HEK293 (cell line): Measurements from ENCODE around the gene GPC2.
"Not testable (repeated sequence)": the region's sequence is repeated elsewhere in the genome, so short reads cannot be mapped to it uniquely, and the experiment has no call there.

ENCODE experiments used
- CTCF ChIA-PET: fragments of 350-600 bp; formaldehyde crosslinking; extraction: SDS; loops from one replicate; lab custom pipeline; 2021; ENCODE audit warnings: antibody characterized with exemption; lab: Yijun Ruan, JAX
- POLR2A ChIA-PET: fragments of 300-600 bp; formaldehyde crosslinking; extraction: SDS; loops from one replicate; lab custom pipeline; 2020; ENCODE audit warnings: antibody characterized with exemption, inconsistent platforms; lab: Yijun Ruan, JAX
- H3K27ac ChIP-seq: fragments of 200-500 bp; sonication (Bioruptor generic); 2 replicates; pipeline ENCODE4 v1.5.1; 2014; ENCODE audit warnings: low read depth, low read length, control low read depth, inconsistent platforms; ENCODE audit errors: extremely low read depth
- H3K36me3 ChIP-seq, 2 experiments: fragments of 200-500 bp in 1 of 2; sonication (Bioruptor generic) in 1 of 2; 1 replicate in 1 of 2; 2 replicates in 1 of 2; pipeline ENCODE4 v1.5.1; 2014 to 2017; ENCODE audit warnings: inconsistent platforms in 2 of 2, low read length in 2 of 2; ENCODE audit not compliant: control insufficient read depth in 2 of 2, insufficient read depth in 1 of 2
- H3K4me1 ChIP-seq: fragments of 200-500 bp; sonication (Bioruptor generic); 2 replicates; pipeline ENCODE4 v1.5.1; 2014; ENCODE audit warnings: mild to moderate bottlenecking, low read length, inconsistent platforms; ENCODE audit not compliant: control insufficient read depth, insufficient read depth
- H3K4me3 ChIP-seq: 2 replicates; pipeline ENCODE4 v1.5.1; 2011; ENCODE audit warnings: low read depth, mild to moderate bottlenecking, control low read depth, low read length, moderate library complexity
- H3K9me3 ChIP-seq: fragments of 200-500 bp; sonication (Bioruptor generic); 2 replicates; pipeline ENCODE4 v1.5.1; 2014; ENCODE audit warnings: low read depth, low read length, inconsistent platforms; ENCODE audit not compliant: control insufficient read depth, insufficient read depth
- HOXA7 ChIP-seq: sonication (generic); formaldehyde crosslinking; IDR thresholded peaks from 2 replicates; pipeline ENCODE4 v1.8.1; 2022; ENCODE audit warnings: missing genetic modification reagents, borderline replicate concordance
- IKZF3 ChIP-seq: fragments of 450-650 bp; IDR thresholded peaks from 2 replicates; pipeline ENCODE4 v1.5.0; 2018; ENCODE audit warnings: missing biosample characterization, mild to moderate bottlenecking, missing genetic modification characterization, moderate library complexity
- INSM2 ChIP-seq: fragments of 450-650 bp; formaldehyde crosslinking; IDR thresholded peaks from 2 replicates; pipeline ENCODE4 v1.5.1; 2016; ENCODE audit warnings: missing biosample characterization, missing genetic modification characterization
- OVOL3 ChIP-seq: fragments of 450-650 bp; formaldehyde crosslinking; IDR thresholded peaks from 2 replicates; pipeline ENCODE4 v1.5.1; 2016; ENCODE audit warnings: missing biosample characterization, missing genetic modification characterization
- PRDM10 ChIP-seq: fragments of 450-650 bp; formaldehyde crosslinking; IDR thresholded peaks from 2 replicates; pipeline ENCODE4 v1.5.1; 2016; ENCODE audit warnings: missing biosample characterization, missing genetic modification characterization
- SP2 ChIP-seq: fragments of 450-650 bp; formaldehyde crosslinking; IDR thresholded peaks from 2 replicates; pipeline ENCODE4 v1.5.1; 2016; ENCODE audit warnings: missing biosample characterization, missing genetic modification characterization
- TCF7L2 ChIP-seq: IDR thresholded peaks from 2 replicates; pipeline ENCODE4 v1.6.1; 2011; ENCODE audit warnings: low read depth, mild to moderate bottlenecking, inconsistent platforms, low read length, moderate library complexity, borderline replicate concordance
- ZBTB48 ChIP-seq: fragments of 450-650 bp; formaldehyde crosslinking; IDR thresholded peaks from 2 replicates; pipeline ENCODE4 v1.5.1; 2016; ENCODE audit warnings: missing biosample characterization, missing genetic modification characterization
- ZBTB7A ChIP-seq: fragments of 450-650 bp; formaldehyde crosslinking; IDR thresholded peaks from 2 replicates; pipeline ENCODE4 v1.5.1; 2016; ENCODE audit warnings: low read depth, missing biosample characterization, missing genetic modification characterization
- ZNF121 ChIP-seq: fragments of 450-650 bp; formaldehyde crosslinking; IDR thresholded peaks from 2 replicates; pipeline ENCODE4 v1.5.1; 2016; ENCODE audit warnings: missing biosample characterization, missing genetic modification characterization
- ZNF146 ChIP-seq: fragments of 450-650 bp; formaldehyde crosslinking; IDR thresholded peaks from 2 replicates; pipeline ENCODE4 v1.5.1; 2016; ENCODE audit warnings: missing biosample characterization, missing genetic modification characterization
- ZNF157 ChIP-seq: fragments of 450-650 bp; formaldehyde crosslinking; IDR thresholded peaks from 2 replicates; pipeline ENCODE4 v1.5.1; 2016; ENCODE audit warnings: missing biosample characterization, missing genetic modification characterization
- ZNF341 ChIP-seq: fragments of 450-650 bp; formaldehyde crosslinking; IDR thresholded peaks from 2 replicates; pipeline ENCODE4; 2016; ENCODE audit warnings: low read depth, missing biosample characterization, missing genetic modification characterization
- ZNF354C ChIP-seq: fragments of 450-650 bp; formaldehyde crosslinking; IDR thresholded peaks from 2 replicates; pipeline ENCODE4 v1.5.1; 2016; ENCODE audit warnings: missing biosample characterization, missing genetic modification characterization, low read depth, borderline replicate concordance
- ZNF394 ChIP-seq: fragments of 450-650 bp; formaldehyde crosslinking; IDR thresholded peaks from 2 replicates; pipeline ENCODE4 v1.5.1; 2016; ENCODE audit warnings: missing biosample characterization, missing genetic modification characterization, mild to moderate bottlenecking, moderate library complexity, borderline replicate concordance
- ZNF513 ChIP-seq: fragments of 450-650 bp; IDR thresholded peaks from 2 replicates; pipeline ENCODE4 v1.5.1; 2018; ENCODE audit warnings: missing biosample characterization, missing genetic modification characterization
- ZNF514 ChIP-seq: fragments of 450-650 bp; formaldehyde crosslinking; IDR thresholded peaks from 2 replicates; pipeline ENCODE4 v1.5.1; 2016; ENCODE audit warnings: missing biosample characterization, missing genetic modification characterization
- ZNF530 ChIP-seq: fragments of 450-650 bp; formaldehyde crosslinking; IDR thresholded peaks from 2 replicates; pipeline ENCODE4 v1.5.1; 2016; ENCODE audit warnings: low read depth, missing biosample characterization, missing genetic modification characterization
- ZNF544 ChIP-seq: fragments of 450-650 bp; formaldehyde crosslinking; IDR thresholded peaks from 2 replicates; pipeline ENCODE4 v1.5.0; 2017; ENCODE audit warnings: missing biosample characterization, missing genetic modification characterization
- ZNF555 ChIP-seq: fragments of 450-650 bp; formaldehyde crosslinking; conservative IDR thresholded peaks from 2 replicates; pipeline ENCODE4 v1.5.1; 2017; ENCODE audit warnings: missing biosample characterization, mild to moderate bottlenecking, missing genetic modification characterization, inconsistent platforms
- ZNF610 ChIP-seq: fragments of 450-650 bp; formaldehyde crosslinking; IDR thresholded peaks from 2 replicates; pipeline ENCODE4 v1.5.1; 2016; ENCODE audit warnings: missing biosample characterization, missing genetic modification characterization, borderline replicate concordance

Gene GPC2

DNA sequence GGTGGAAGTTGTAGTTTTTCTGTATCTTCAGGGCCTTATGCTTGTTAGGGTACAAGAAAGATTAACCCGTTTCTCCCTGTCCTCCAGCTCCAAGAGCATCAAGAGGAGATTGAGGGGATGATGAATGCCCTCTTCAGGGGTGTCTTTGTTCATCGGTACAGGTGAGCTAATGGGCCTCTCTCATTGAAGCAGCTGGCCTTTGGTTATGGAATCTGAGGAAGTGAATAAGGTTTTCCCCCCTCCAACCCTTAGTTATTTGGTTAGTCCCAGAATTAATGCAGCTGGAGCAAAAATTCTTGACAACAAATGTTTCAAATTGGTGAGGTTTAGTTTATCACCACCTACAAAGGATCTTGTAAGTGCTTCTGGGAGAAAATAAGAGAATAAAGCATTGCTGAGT is 18.0 kb upstream of the GPC2 start:
- POLR2A ChIA-PET, result interaction anchor here (0.8 kb wide), 1 partner anchor 10 kb away, joined by 3 read pairs; no protein-coding TSS in a partner anchor
- CTCF ChIA-PET, result interaction anchor here (1.1 to 1.4 kb wide), 2 partner anchors 23 to 64 kb away, joined by 3 to 4 read pairs; no protein-coding TSS in a partner anchor
- no peaks in the 10 kb centered on the region for H3K9me3 ChIP-seq
- H3K36me3 ChIP-seq, result no peaks in the 10 kb centered on the region
- H3K27ac ChIP-seq, result no peak overlapping the region
- TF ChIP-seq PRDM10 (tag by site-specific recombination) (peak; percentile 62), ZNF146 (tag by site-specific recombination) (no peak)
- H3K4me1 ChIP-seq, result no peaks in the 10 kb centered on the region
- no peak overlapping the region for H3K4me3 ChIP-seq

DNA sequence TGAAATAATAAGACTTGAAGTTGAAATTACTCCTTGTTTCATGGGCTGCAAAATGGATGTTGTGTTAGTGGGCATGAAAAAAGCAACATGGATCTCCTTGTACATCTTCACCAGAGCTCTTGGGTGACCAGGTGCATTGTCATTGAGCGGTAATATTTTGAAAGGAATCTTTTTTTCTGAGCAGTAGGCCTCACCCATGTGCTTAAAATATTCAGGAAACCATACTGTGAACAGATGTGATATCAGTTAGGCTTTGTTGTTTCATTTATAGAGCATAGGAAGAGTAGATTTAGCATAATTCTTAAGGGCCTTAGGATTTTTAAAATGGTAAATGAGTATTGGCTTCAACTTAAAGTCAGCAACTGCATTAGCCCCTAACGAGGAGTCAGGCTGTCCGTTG is 15.8 kb upstream of the GPC2 start:
- Histone ChIP-seq H3K4me3 (no peak overlapping the region), H3K4me1 (no peaks in the 10 kb centered on the region), H3K36me3 (no peaks in the 10 kb centered on the region), H3K9me3 (no peaks in the 10 kb centered on the region), H3K27ac (no peak overlapping the region)
- TF ChIP-seq ZNF121 (tag by site-specific recombination), result no peak
- no peak for TF ChIP-seq ZNF514 (tag by site-specific recombination)
- TF ChIP-seq ZNF157 (tag by site-specific recombination), result no peak
- TF ChIP-seq HOXA7 (CRISPR knock-in tag), result no peak
- TF ChIP-seq ZNF513 (tag by site-specific recombination), result no peak
- no peak for TF ChIP-seq ZNF610
- TF ChIP-seq ZNF341, result no peak
- TF ChIP-seq SP2, result no peak
- TF ChIP-seq OVOL3 (tag by site-specific recombination), result no peak
- no peak for TF ChIP-seq ZNF530
- TF ChIP-seq TCF7L2, result no peak
- TF ChIP-seq ZNF354C, result no peak
- no peak for TF ChIP-seq ZBTB48 (tag by site-specific recombination)
- no peak for TF ChIP-seq ZNF544
- no peak for TF ChIP-seq ZNF555 (tag by site-specific recombination)
- TF ChIP-seq ZNF394 (tag by site-specific recombination), result no peak
- no peak for TF ChIP-seq IKZF3
- TF ChIP-seq INSM2 (tag by site-specific recombination), result no peak
- TF ChIP-seq ZBTB7A (tag by site-specific recombination), result no peak
- ChIA-PET POLR2A (no interaction called here), CTCF (interaction anchor here (0.6 to 2.2 kb wide), 7 partner anchors 16 to 61 kb away, joined by 3 to 5 read pairs (median 4); partner anchors contain the start of genes GPC2 and STAG3)

DNA sequence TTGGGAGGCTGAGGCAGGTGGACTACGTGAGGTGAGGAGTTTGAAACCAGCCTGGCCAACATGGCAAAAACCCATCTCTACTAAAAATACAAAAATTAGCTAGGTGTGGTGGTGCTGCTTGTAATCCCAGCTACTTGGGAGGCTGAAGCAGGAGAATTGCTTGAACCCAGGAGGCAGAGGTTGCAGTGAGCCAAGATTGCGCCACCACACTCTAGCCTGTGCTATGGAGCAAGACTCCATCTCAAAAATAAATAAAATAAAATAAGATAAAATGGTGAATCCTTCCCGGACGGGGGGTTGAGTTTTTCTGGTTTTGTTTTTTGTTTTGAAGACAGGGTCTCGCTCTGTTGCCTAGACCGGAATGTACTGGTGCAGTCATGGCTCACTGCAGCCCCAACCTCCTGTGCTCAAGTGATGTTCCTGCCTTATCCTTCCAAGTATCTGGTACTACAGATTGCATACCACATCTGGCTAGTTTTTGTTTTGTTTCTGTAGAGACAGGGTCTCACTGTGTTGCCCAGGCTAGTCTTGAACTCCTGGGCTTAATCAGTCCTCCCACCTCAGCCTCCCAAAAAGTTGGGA is 15.2 kb upstream of the GPC2 start:
- POLR2A ChIA-PET, H3K4me1 ChIP-seq, H3K4me3 ChIP-seq, H3K9me3 ChIP-seq, H3K27ac ChIP-seq, H3K36me3 ChIP-seq: not testable (repeated sequence)
- CTCF ChIA-PET, result interaction anchor here (0.6 to 2.2 kb wide), 4 partner anchors 15 to 61 kb away, joined by 4 to 5 read pairs (median 4); partner anchors contain the start of genes GPC2 and STAG3
